GM19324 (cell line): ENCODE measurements around the gene NGFR.
A peak's percentile ranks its signal among the peaks of the same experiment; 100 is the strongest.

Experiments
- ATAC-seq: cut with Tn5 transposase; IDR thresholded peaks from one replicate; pipeline ENCODE4 v1.9.1; 2021; ENCODE audit warnings: mild to moderate bottlenecking, moderate library complexity; ENCODE audit not compliant: unreplicated experiment, low FRiP score

NGFR gene

GRCh38 chr17:49513044-49513395 is 17.9 kb downstream of the NGFR start:
- no peak for ATAC-seq

- no peak for ATAC-seq
Measured at GRCh38 chr17:49513641-49514040, 18.5 kb downstream of the NGFR start.

GRCh38 chr17:49514071-49514721 is 19.1 kb downstream of the NGFR start:
- no peak for ATAC-seq

GRCh38 chr17:49515196-49515770 is 20.2 kb downstream of the NGFR start:
- ATAC-seq = peak; percentile 43

- ATAC-seq = no peak
Measured at GRCh38 chr17:49516180-49516579, 21.1 kb downstream of the NGFR start.

- ATAC-seq = no peak
Measured at GRCh38 chr17:49518346-49519078, 23.4 kb downstream of the NGFR start.

GRCh38 chr17:49519781-49520180 is 24.7 kb downstream of the NGFR start:
- ATAC-seq = no peak

- ATAC-seq = no peak
Measured at GRCh38 chr17:49520386-49521087, 25.4 kb downstream of the NGFR start.

GRCh38 chr17:49521088-49521450 is 26.0 kb downstream of the NGFR start:
- ATAC-seq = no peak

GRCh38 chr17:49521471-49522356 is 26.6 kb downstream of the NGFR start:
- ATAC-seq = no peak

- ATAC-seq = no peak
Measured at GRCh38 chr17:49522357-49522890, 27.3 kb downstream of the NGFR start.

- no peak for ATAC-seq
Measured at GRCh38 chr17:49523196-49523595, 28.1 kb downstream of the NGFR start.

GRCh38 chr17:49523706-49524472 is 28.8 kb downstream of the NGFR start:
- ATAC-seq = no peak

- ATAC-seq = no peak
Measured at GRCh38 chr17:49524473-49525359, 29.6 kb downstream of the NGFR start.

GRCh38 chr17:49525831-49526741 is 31.0 kb downstream of the NGFR start:
- ATAC-seq = no peak

GRCh38 chr17:49527927-49528651 is 33.0 kb downstream of the NGFR start:
- no peak for ATAC-seq

GRCh38 chr17:49528966-49529365 is 33.9 kb downstream of the NGFR start:
- no peak for ATAC-seq
